ENCODE measurements around the gene ALK.

DNA sequence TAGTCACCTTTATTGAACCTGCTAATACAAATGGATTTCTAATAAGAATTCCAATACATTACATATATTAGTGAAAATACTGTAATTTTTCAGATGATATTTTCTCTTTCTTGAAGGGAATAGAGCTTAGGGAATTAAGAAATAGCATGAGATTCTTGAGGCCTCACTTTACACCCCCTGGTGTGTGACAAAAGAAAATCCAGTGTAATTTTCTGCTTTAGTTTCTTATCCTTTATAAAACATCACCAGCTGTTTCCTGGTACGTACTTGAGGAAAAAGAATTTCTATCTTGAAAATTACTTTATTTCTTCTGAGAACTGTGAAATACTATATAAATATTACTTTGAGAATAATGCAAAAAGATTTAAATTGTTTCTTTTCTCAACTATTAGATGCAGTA lies 734.6 kb downstream of the ALK start:
- TF ChIP-seq, protein P1, sequence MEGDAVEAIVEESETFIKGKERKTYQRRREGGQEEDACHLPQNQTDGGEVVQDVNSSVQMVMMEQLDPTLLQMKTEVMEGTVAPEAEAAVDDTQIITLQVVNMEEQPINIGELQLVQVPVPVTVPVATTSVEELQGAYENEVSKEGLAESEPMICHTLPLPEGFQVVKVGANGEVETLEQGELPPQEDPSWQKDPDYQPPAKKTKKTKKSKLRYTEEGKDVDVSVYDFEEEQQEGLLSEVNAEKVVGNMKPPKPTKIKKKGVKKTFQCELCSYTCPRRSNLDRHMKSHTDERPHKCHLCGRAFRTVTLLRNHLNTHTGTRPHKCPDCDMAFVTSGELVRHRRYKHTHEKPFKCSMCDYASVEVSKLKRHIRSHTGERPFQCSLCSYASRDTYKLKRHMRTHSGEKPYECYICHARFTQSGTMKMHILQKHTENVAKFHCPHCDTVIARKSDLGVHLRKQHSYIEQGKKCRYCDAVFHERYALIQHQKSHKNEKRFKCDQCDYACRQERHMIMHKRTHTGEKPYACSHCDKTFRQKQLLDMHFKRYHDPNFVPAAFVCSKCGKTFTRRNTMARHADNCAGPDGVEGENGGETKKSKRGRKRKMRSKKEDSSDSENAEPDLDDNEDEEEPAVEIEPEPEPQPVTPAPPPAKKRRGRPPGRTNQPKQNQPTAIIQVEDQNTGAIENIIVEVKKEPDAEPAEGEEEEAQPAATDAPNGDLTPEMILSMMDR (IDR thresholded peaks at IDR 0.05; ENCODE audit: low read length): no peak
- TF ChIP-seq EZH2 (optimal IDR thresholded peaks at IDR 0.05; ENCODE audit: low read depth, low read length): no peak
